ENCODE measurements around the gene NR5A1. TPM values are rescaled to one million over a fixed set of nuclear protein-coding genes. Genes with fewer than 3 reads are reported as not detected.

Gene NR5A1
- 0.09 TPM for polyA plus RNA-seq
- long read RNA-seq, donor 1: 0 reads
- long read RNA-seq, donor 2: 0 reads
- long read RNA-seq, donor 3: 0 reads
- long read RNA-seq, donor 4: 0 reads
- long read RNA-seq, donor 5: 0 reads
- long read RNA-seq, donor 6: 0 reads
- long read RNA-seq, donor 7: 0 reads
- long read RNA-seq, donor 8: 0 reads
- long read RNA-seq, donor 9: 0 reads
- long read RNA-seq, donor 10: 0 reads
- long read RNA-seq, donor 11: 0 reads

GRCh38 chr9:124506931-124507879 is at the start of gene NR5A1:
TSS of gene NR5A1 (minus strand) at chr9:124507399. CDS start at chr9:124503395, 4,004 bp downstream.
- no CpG with 5 or more reads among the region's 34 CpGs for WGBS (ENCODE audit: insufficient coverage, low lambda C conversion rate)
- Histone ChIP-seq H3K27me3 (ENCODE audit: control insufficient read depth, insufficient read depth, low read length) (peaks cover 55% of the 10 kb centered on the region), H3K27ac (ENCODE audit: low read length) (no peak within 1 kb of the TSS)

GRCh38 chr9:124555043-124555442 is 47.8 kb upstream of the NR5A1 start:
- no peak overlapping the region for H3K4me3 ChIP-seq (ENCODE audit: low read length)
- no peak overlapping the region for H3K27ac ChIP-seq (ENCODE audit: low read length)
- peaks cover 2% of the 10 kb centered on the region for H3K36me3 ChIP-seq (ENCODE audit: control insufficient read depth, insufficient read depth, low read length)
- no CpG with 5 or more reads among the region's 3 CpGs for WGBS (ENCODE audit: insufficient coverage, low lambda C conversion rate)
- no peak for DNase-seq
- H3K9me3 ChIP-seq (ENCODE audit: control insufficient read depth, low read depth, low read length): no peaks in the 10 kb centered on the region
- H3K27me3 ChIP-seq (ENCODE audit: control insufficient read depth, insufficient read depth, low read length): no peaks in the 10 kb centered on the region
- no peaks in the 10 kb centered on the region for H3K4me1 ChIP-seq (ENCODE audit: control insufficient read depth, insufficient read depth, low read length)

More at GRCh38 chr9:124506931-124507879, at the start of gene NR5A1:
- DNase-seq: no peak
- Histone ChIP-seq H3K4me3 (ENCODE audit: low read length) (no peak within 1 kb of the TSS), H3K9me3 (ENCODE audit: control insufficient read depth, low read depth, low read length) (peaks cover 15% of the 10 kb centered on the region), H3K4me1 (ENCODE audit: control insufficient read depth, insufficient read depth, low read length) (peaks cover 3% of the 10 kb centered on the region), H3K36me3 (ENCODE audit: control insufficient read depth, insufficient read depth, low read length) (no peaks in the 10 kb centered on the region)

DNA sequence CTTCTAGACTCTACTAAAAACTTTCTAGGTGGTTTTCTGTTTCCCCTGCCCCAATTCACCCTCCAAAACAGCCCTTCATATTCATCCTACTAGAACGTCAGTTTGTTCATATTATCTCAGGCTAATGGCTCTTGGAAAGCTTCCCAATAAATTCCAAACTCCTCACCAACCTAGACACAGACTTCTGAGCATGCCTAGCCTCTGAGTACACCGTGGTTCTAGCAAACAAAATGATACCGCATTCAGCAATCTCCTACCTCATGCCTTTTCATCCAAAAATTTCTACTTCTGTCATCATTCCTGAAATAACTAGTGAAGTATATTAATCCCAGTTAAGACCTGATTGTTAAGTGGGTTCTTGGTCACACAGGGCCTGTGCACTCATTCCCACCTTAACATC is 46.5 kb upstream of the NR5A1 start:
- Histone ChIP-seq H3K36me3 (ENCODE audit: control insufficient read depth, insufficient read depth, low read length) (peaks cover 5% of the 10 kb centered on the region), H3K4me3 (ENCODE audit: low read length) (no peak overlapping the region), H3K9me3 (ENCODE audit: control insufficient read depth, low read depth, low read length) (no peaks in the 10 kb centered on the region), H3K27me3 (ENCODE audit: control insufficient read depth, insufficient read depth, low read length) (no peaks in the 10 kb centered on the region), H3K27ac (ENCODE audit: low read length) (no peak overlapping the region), H3K4me1 (ENCODE audit: control insufficient read depth, insufficient read depth, low read length) (no peaks in the 10 kb centered on the region)
- WGBS (ENCODE audit: insufficient coverage, low lambda C conversion rate): 100% methylated on average over 1 of the region's 3 CpGs
- no peak for DNase-seq

- H3K9me3 ChIP-seq (ENCODE audit: control insufficient read depth, low read depth, low read length): no peaks in the 10 kb centered on the region
- no peaks in the 10 kb centered on the region for H3K27me3 ChIP-seq (ENCODE audit: control insufficient read depth, insufficient read depth, low read length)
- no peak for DNase-seq
- H3K4me3 ChIP-seq (ENCODE audit: low read length): no peak overlapping the region
- peaks cover 5% of the 10 kb centered on the region for H3K36me3 ChIP-seq (ENCODE audit: control insufficient read depth, insufficient read depth, low read length)
- no peaks in the 10 kb centered on the region for H3K4me1 ChIP-seq (ENCODE audit: control insufficient read depth, insufficient read depth, low read length)
- 100% methylated on average over 1 of the region's 2 CpGs for WGBS (ENCODE audit: insufficient coverage, low lambda C conversion rate)
- H3K27ac ChIP-seq (ENCODE audit: low read length): no peak overlapping the region
These were observed 45.0 kb upstream of the NR5A1 start for GRCh38 chr9:124552273-124552605.

GRCh38 chr9:124551472-124552272 is 44.5 kb upstream of the NR5A1 start:
- Histone ChIP-seq H3K36me3 (ENCODE audit: control insufficient read depth, insufficient read depth, low read length) (peaks cover 5% of the 10 kb centered on the region), H3K27me3 (ENCODE audit: control insufficient read depth, insufficient read depth, low read length) (no peaks in the 10 kb centered on the region), H3K4me1 (ENCODE audit: control insufficient read depth, insufficient read depth, low read length) (no peaks in the 10 kb centered on the region), H3K9me3 (ENCODE audit: control insufficient read depth, low read depth, low read length) (no peaks in the 10 kb centered on the region), H3K4me3 (ENCODE audit: low read length) (no peak overlapping the region), H3K27ac (ENCODE audit: low read length) (no peak overlapping the region)
- peak in 1 of 2 donors; percentile 43 for DNase-seq
- WGBS (ENCODE audit: insufficient coverage, low lambda C conversion rate): no CpG with 5 or more reads among the region's 4 CpGs

GRCh38 chr9:124550072-124550471 is 42.9 kb upstream of the NR5A1 start:
- no peaks in the 10 kb centered on the region for H3K4me1 ChIP-seq (ENCODE audit: control insufficient read depth, insufficient read depth, low read length)
- DNase-seq: no peak
- H3K9me3 ChIP-seq (ENCODE audit: control insufficient read depth, low read depth, low read length): no peaks in the 10 kb centered on the region
- H3K4me3 ChIP-seq (ENCODE audit: low read length): no peak overlapping the region
- WGBS (ENCODE audit: insufficient coverage, low lambda C conversion rate): no CpG with 5 or more reads among the region's 2 CpGs
- H3K27me3 ChIP-seq (ENCODE audit: control insufficient read depth, insufficient read depth, low read length): no peaks in the 10 kb centered on the region
- peaks cover 5% of the 10 kb centered on the region for H3K36me3 ChIP-seq (ENCODE audit: control insufficient read depth, insufficient read depth, low read length)
- H3K27ac ChIP-seq (ENCODE audit: low read length): no peak overlapping the region

DNA sequence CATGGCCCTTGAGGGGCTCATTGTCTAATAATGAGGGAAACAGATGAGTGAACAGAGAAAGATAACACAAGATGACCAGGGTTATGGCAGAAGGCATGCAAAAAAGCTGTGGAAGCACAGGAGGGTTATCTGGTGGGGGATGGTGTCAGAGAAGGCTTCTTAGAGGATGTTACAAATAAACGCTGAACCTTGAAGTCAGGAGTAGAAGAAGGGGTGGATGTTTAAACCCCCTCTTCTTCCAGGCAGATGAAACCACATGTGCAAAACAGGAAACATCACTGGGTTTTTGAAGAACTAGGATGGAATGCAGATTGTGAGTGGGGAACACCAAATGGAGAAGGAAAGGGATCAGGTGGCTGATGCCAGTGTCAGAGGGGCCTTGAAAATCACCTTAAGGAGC is 41.8 kb upstream of the NR5A1 start:
- Histone ChIP-seq H3K4me3 (ENCODE audit: low read length) (no peak overlapping the region), H3K9me3 (ENCODE audit: control insufficient read depth, low read depth, low read length) (no peaks in the 10 kb centered on the region), H3K4me1 (ENCODE audit: control insufficient read depth, insufficient read depth, low read length) (no peaks in the 10 kb centered on the region), H3K36me3 (ENCODE audit: control insufficient read depth, insufficient read depth, low read length) (peaks cover 3% of the 10 kb centered on the region), H3K27ac (ENCODE audit: low read length) (no peak overlapping the region), H3K27me3 (ENCODE audit: control insufficient read depth, insufficient read depth, low read length) (no peaks in the 10 kb centered on the region)
- WGBS (ENCODE audit: insufficient coverage, low lambda C conversion rate): 80% methylated on average over 1 of the region's 1 CpG
- no peak for DNase-seq

GRCh38 chr9:124544535-124544934 is 37.3 kb upstream of the NR5A1 start:
- no peaks in the 10 kb centered on the region for H3K9me3 ChIP-seq (ENCODE audit: control insufficient read depth, low read depth, low read length)

DNA sequence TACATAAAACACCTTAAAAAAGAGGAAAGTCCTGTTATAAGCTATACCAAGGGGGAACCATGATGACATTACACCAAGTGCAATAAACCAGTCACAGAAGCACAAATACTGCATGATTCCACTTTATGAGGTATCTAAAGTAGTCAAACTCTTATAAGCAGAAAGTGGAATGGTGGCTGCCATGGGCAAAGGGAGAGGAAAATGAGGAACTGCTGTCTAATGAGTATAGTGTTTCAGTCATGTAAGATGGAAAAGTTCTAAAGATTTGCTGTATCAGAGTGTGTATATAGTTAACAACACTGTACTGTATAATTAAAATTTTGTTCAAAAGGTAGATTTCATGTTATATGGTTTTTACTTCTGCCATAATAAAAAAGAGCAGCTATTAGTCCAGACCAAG is 34.6 kb upstream of the NR5A1 start:
- Histone ChIP-seq H3K4me1 (ENCODE audit: control insufficient read depth, insufficient read depth, low read length) (no peaks in the 10 kb centered on the region), H3K36me3 (ENCODE audit: control insufficient read depth, insufficient read depth, low read length) (peaks cover 16% of the 10 kb centered on the region), H3K9me3 (ENCODE audit: control insufficient read depth, low read depth, low read length) (no peaks in the 10 kb centered on the region), H3K27me3 (ENCODE audit: control insufficient read depth, insufficient read depth, low read length) (no peaks in the 10 kb centered on the region), H3K27ac (ENCODE audit: low read length) (no peak overlapping the region), H3K4me3 (ENCODE audit: low read length) (no peak overlapping the region)
- DNase-seq: no peak

More at GRCh38 chr9:124544535-124544934, 37.3 kb upstream of the NR5A1 start:
- Histone ChIP-seq H3K4me3 (ENCODE audit: low read length) (no peak overlapping the region), H3K4me1 (ENCODE audit: control insufficient read depth, insufficient read depth, low read length) (no peaks in the 10 kb centered on the region), H3K36me3 (ENCODE audit: control insufficient read depth, insufficient read depth, low read length) (peaks cover 8% of the 10 kb centered on the region), H3K27ac (ENCODE audit: low read length) (no peak overlapping the region), H3K27me3 (ENCODE audit: control insufficient read depth, insufficient read depth, low read length) (no peaks in the 10 kb centered on the region)
- DNase-seq: no peak
- WGBS (ENCODE audit: insufficient coverage, low lambda C conversion rate): no CpG with 5 or more reads among the region's 2 CpGs

DNA sequence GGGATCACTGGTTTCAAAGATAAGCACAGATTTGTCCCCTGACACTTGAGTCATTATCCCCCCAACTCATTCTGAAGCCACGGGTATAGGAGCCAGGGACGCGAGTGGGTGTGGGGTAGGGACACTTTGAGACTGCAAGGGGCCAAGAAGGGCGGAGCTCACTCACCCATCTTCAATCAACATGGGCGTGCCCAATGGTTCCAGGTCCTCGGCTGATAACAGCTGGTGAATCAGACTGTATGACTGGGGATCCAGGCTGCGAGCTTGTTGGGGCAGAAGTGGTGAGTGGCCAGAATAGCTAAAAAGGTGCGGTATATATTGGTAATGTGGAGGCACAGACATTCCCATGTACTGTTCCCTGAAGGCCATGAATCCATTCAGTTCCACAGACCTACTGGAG is 30.7 kb upstream of the NR5A1 start:
- Histone ChIP-seq H3K9me3 (ENCODE audit: control insufficient read depth, low read depth, low read length) (no peaks in the 10 kb centered on the region), H3K36me3 (ENCODE audit: control insufficient read depth, insufficient read depth, low read length) (peaks cover 28% of the 10 kb centered on the region), H3K4me1 (ENCODE audit: control insufficient read depth, insufficient read depth, low read length) (no peaks in the 10 kb centered on the region), H3K27me3 (ENCODE audit: control insufficient read depth, insufficient read depth, low read length) (no peaks in the 10 kb centered on the region), H3K27ac (ENCODE audit: low read length) (no peak overlapping the region), H3K4me3 (ENCODE audit: low read length) (no peak overlapping the region)
- WGBS (ENCODE audit: insufficient coverage, low lambda C conversion rate): no CpG with 5 or more reads among the region's 8 CpGs
- DNase-seq: no peak
